Psoas muscle (tissue), 8 donors: ENCODE measurements around the gene GPR6. TPM values are rescaled to one million over a fixed set of nuclear protein-coding genes. Genes with fewer than 3 reads are reported as not detected.

ENCODE experiments used
- ATAC-seq, 4 donors: fragments of 200-7000 bp; cut with Tn5 transposase; one replicate each; pipeline ENCODE4 v1.9.1; 2020; ENCODE audit warnings: moderate library complexity in 3 of 4, mild to moderate bottlenecking in 2 of 4
- DNase-seq, 2 donors: peaks; one replicate each; pipeline ENCODE4 v3.0.0-alpha.2; 2020
- H3K27ac ChIP-seq: fragments of 200-600 bp; one replicate; pipeline ENCODE4 v1.8.0; 2022
- H3K27me3 ChIP-seq, 3 donors: fragments of 200-600 bp in 1 of 3; one replicate each; pipeline versions ENCODE4 v1.6.1 to v1.8.0; 2013 to 2022; ENCODE audit warnings: low read length in 2 of 3, mild to moderate bottlenecking in 2 of 3, moderate library complexity in 1 of 3; ENCODE audit not compliant: insufficient read depth in 3 of 3
- H3K36me3 ChIP-seq, 2 donors: fragments of 200-600 bp in 1 of 2; one replicate each; pipeline versions ENCODE4 v1.6.1 to v1.8.0; 2013 to 2022; ENCODE audit warnings: low read depth in 1 of 2, mild to moderate bottlenecking in 1 of 2, moderate library complexity in 1 of 2; ENCODE audit not compliant: insufficient read depth in 1 of 2
- H3K4me1 ChIP-seq: fragments of 200-600 bp; one replicate; pipeline ENCODE4 v1.8.0; 2022
- H3K4me3 ChIP-seq: fragments of 200-600 bp; one replicate; pipeline ENCODE4 v1.8.0; 2022; ENCODE audit warnings: mild to moderate bottlenecking
- H3K9me3 ChIP-seq: fragments of 200-600 bp; one replicate; pipeline ENCODE4 v1.8.0; 2022
- WGBS, 3 donors: extraction: QIAGEN DNeasy Blood & Tissue Kit; methylation state at CpG; one replicate each; pipeline versions ENCODE4 v1.1.6 to v1.1.7; 2013; 5-methylcytosine and 5-hydroxymethylcytosine counted together
- intact Hi-C, 2 donors: fragments of 100-400 bp; cut with DNase I; formaldehyde crosslinking; loops; one replicate each; pipeline versions ENCODE4 v1.11.0 to v1.14.2; 2022
- polyA plus RNA-seq, 3 donors: library from polyadenylated mRNA; stranded (reverse); fragments of 200-250 nt; gene quantifications; one replicate each; pipeline ENCODE4 v1.2.3, GENCODE V29; 2013
- total RNA-seq, 4 donors: library from RNA; stranded (reverse); fragmentation: NEBNext Ultra II Directional in 2 of 4; extraction: Animal tissue kit (Norgen Biotek cat#: 25700) in 2 of 4; gene quantifications; one replicate each; pipeline versions ENCODE4 v1.2.1 to v1.2.4, GENCODE V29; 2021 to 2023
- TF ChIP-seq, protein P1 (sequence below): fragments of 200-600 bp; IDR thresholded peaks from one replicate; pipeline ENCODE4 v1.8.0; 2022; ENCODE audit warnings: antibody characterized with exemption
- donor health status: healthy with polysubstance abuse.
- donor health status: DM: no; HTN: no; CAD: no; lungs with moderate emphysema.
- donor health status: Bipolar disorder and iron deficiency.
- donor health status: healthy.
- donor health status: DM: yes; HTN: yes; CAD: no.
- donor health status: DM: no; HTN: no; CAD: no.
- donor health status: DM: no; HTN: no; CAD: no.
- donor health status: DM: yes; HTN: yes; CAD: no.

GPR6 gene
- total and polyA plus RNA-seq, 7 donors, result not detected

GRCh38 chr6:110020888-110021287, 42.8 kb downstream of the GPR6 start:
- intact Hi-C loops, result no loop called here
- no peak for ATAC-seq
- WGBS, 3 donors, result 49 to 65% (median 55%) methylated on average over 3 of the region's 3 CpGs

DNA sequence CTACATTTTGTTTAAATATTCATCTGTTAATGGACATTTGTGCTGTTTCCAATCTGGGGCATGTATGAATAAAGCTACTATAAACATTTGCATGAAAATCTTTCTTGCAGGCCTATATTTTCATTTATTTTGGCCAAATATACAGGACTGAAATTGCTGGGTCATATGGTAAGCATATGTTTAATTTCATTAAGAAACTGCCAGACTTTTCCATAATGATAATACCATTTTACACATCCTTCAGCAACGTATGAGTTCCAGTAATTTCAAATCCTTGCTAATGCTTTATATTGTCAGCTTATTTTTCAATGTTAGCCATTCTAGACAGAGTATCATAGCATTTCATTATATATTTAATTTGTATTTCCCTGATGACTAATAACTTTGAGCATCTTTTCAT, 51.0 kb downstream of the GPR6 start:
- Histone ChIP-seq H3K27ac (no peak overlapping the region), H3K4me3 (no peak overlapping the region), H3K4me1 (no peaks in the 10 kb centered on the region), H3K9me3 (no peaks in the 10 kb centered on the region), H3K27me3 (no peaks in the 10 kb centered on the region), H3K36me3 (no peaks in the 10 kb centered on the region)
- 52 to 60% (median 53%) methylated on average over 1 of the region's 1 CpG for WGBS, 3 donors
- TF ChIP-seq, protein P1, sequence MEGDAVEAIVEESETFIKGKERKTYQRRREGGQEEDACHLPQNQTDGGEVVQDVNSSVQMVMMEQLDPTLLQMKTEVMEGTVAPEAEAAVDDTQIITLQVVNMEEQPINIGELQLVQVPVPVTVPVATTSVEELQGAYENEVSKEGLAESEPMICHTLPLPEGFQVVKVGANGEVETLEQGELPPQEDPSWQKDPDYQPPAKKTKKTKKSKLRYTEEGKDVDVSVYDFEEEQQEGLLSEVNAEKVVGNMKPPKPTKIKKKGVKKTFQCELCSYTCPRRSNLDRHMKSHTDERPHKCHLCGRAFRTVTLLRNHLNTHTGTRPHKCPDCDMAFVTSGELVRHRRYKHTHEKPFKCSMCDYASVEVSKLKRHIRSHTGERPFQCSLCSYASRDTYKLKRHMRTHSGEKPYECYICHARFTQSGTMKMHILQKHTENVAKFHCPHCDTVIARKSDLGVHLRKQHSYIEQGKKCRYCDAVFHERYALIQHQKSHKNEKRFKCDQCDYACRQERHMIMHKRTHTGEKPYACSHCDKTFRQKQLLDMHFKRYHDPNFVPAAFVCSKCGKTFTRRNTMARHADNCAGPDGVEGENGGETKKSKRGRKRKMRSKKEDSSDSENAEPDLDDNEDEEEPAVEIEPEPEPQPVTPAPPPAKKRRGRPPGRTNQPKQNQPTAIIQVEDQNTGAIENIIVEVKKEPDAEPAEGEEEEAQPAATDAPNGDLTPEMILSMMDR, result no peak
- DNase-seq, result no peak
- ATAC-seq, result no peak
- intact Hi-C loops, result no loop called here

More at GRCh38 chr6:110020888-110021287, 42.8 kb downstream of the GPR6 start:
- Histone ChIP-seq H3K4me3 (no peak overlapping the region), H3K4me1 (no peaks in the 10 kb centered on the region), H3K27me3 (no peaks in the 10 kb centered on the region), H3K27ac (no peak overlapping the region), H3K9me3 (no peaks in the 10 kb centered on the region), H3K36me3 (no peaks in the 10 kb centered on the region)
- TF ChIP-seq, protein P1, result no peak
- no peak for DNase-seq

Other genes starting within 250 kb of the GPR6 start
- gene WASF1, start 201.4 kb downstream of the GPR6 start, total RNA-seq, result 1 to 10 TPM in 1 of 4 donors, under 1 TPM in 3; 0.47 to 1.1 (median 0.81) TPM
- gene WASF1, start 201.4 kb downstream of the GPR6 start, polyA plus RNA-seq, result 1 to 10 TPM in 2 of 3 donors, under 1 TPM in 1; 0.90 to 5.3 (median 2.3) TPM
- gene CDC40, start 202.1 kb downstream of the GPR6 start, total RNA-seq, result 10 to 100 TPM in 3 of 4 donors, 1 to 10 TPM in 1; 8.5 to 18.9 (median 14.1) TPM
- gene CDC40, start 202.1 kb downstream of the GPR6 start, polyA plus RNA-seq, result 10 to 100 TPM in 2 of 3 donors, 1 to 10 TPM in 1; 9.8 to 27.7 (median 13.7) TPM